GM19043 (cell line): ENCODE results near the gene CLDN9.

Experiments used
- ATAC-seq: cut with Tn5 transposase; IDR thresholded peaks from one replicate; pipeline ENCODE4 v1.9.1; 2021; ENCODE audit warnings: low read depth; ENCODE audit not compliant: unreplicated experiment

CLDN9 gene

GRCh38 chr16:3015865-3016521 is 3.3 kb downstream of the CLDN9 start:
- ATAC-seq: no peak

- ATAC-seq: no peak
Observed at GRCh38 chr16:3017344-3017743, 4.6 kb downstream of the CLDN9 start.

- ATAC-seq: no peak
Observed at GRCh38 chr16:3017794-3018506, 5.2 kb downstream of the CLDN9 start, which contains the start of gene CLDN6. Gene CLDN6 (minus strand): TSS chr16:3018183. CDS start chr16:3016021, 2,162 bp downstream.

- ATAC-seq: no peak
Observed at GRCh38 chr16:3019594-3020246, 7.0 kb downstream of the CLDN9 start.

- ATAC-seq: no peak
Observed at GRCh38 chr16:3020247-3020603, 7.5 kb downstream of the CLDN9 start, which contains the start of gene TNFRSF12A. Gene TNFRSF12A (plus strand): TSS chr16:3020368. CDS start chr16:3020398, 30 bp downstream.

GRCh38 chr16:3020604-3021448 is 8.1 kb downstream of the CLDN9 start:
- ATAC-seq: no peak

GRCh38 chr16:3021449-3022207 is 8.9 kb downstream of the CLDN9 start:
- ATAC-seq: no peak

GRCh38 chr16:3022208-3022683 is 9.5 kb downstream of the CLDN9 start:
- no peak for ATAC-seq

- ATAC-seq: no peak
Observed at GRCh38 chr16:3022684-3023414, 10.1 kb downstream of the CLDN9 start.

- ATAC-seq: no peak
Observed at GRCh38 chr16:3023415-3023668, 10.6 kb downstream of the CLDN9 start.

GRCh38 chr16:3023669-3024478 is 11.2 kb downstream of the CLDN9 start, which contains the start of the genes HCFC1R1 and THOC6:
Gene HCFC1R1 (minus strand): TSS chr16:3023942. CDS start chr16:3023941, 1 bp downstream.
Gene THOC6 (plus strand): TSS chr16:3024035. CDS start chr16:3024327, 292 bp downstream.
- ATAC-seq: peak; percentile 76

- no peak for ATAC-seq
Observed at GRCh38 chr16:3025032-3026002, 12.6 kb downstream of the CLDN9 start.

GRCh38 chr16:3026003-3026378 is 13.3 kb downstream of the CLDN9 start:
- no peak for ATAC-seq

- ATAC-seq: no peak
Observed at GRCh38 chr16:3026609-3027488, 14.1 kb downstream of the CLDN9 start.

GRCh38 chr16:3027489-3027795 is 14.7 kb downstream of the CLDN9 start:
- ATAC-seq: no peak

GRCh38 chr16:3027983-3028715 is 15.4 kb downstream of the CLDN9 start:
- ATAC-seq: no peak
